Rectal smooth muscle tissue (tissue), 1 donor: Measurements from ENCODE around the gene ADAMTS18.

Source experiments
- H3K27ac ChIP-seq: one replicate; pipeline ENCODE4 v1.7.0; 2013; ENCODE audit warnings: low read depth, low read length, inconsistent platforms
- H3K27me3 ChIP-seq: one replicate; pipeline ENCODE4 v1.7.0; 2013; ENCODE audit warnings: low read length; ENCODE audit not compliant: control insufficient read depth, insufficient read depth
- H3K36me3 ChIP-seq: one replicate; pipeline ENCODE4 v1.7.0; 2013; ENCODE audit warnings: low read length; ENCODE audit not compliant: control insufficient read depth, insufficient read depth
- H3K4me1 ChIP-seq: one replicate; pipeline ENCODE4 v1.7.0; 2013; ENCODE audit warnings: low read length; ENCODE audit not compliant: control insufficient read depth, insufficient read depth
- H3K4me3 ChIP-seq: one replicate; pipeline ENCODE4 v1.7.0; 2013; ENCODE audit warnings: low read length
- H3K9ac ChIP-seq: one replicate; pipeline ENCODE4 v1.7.0; 2013; ENCODE audit warnings: low read length

Gene ADAMTS18

GRCh38 chr16:77375396-77375795 lies 59.4 kb downstream of the ADAMTS18 start:
- H3K9ac ChIP-seq: no peak overlapping the region
- H3K27me3 ChIP-seq: no peaks in the 10 kb centered on the region
- no peaks in the 10 kb centered on the region for H3K36me3 ChIP-seq
- no peak overlapping the region for H3K27ac ChIP-seq
- H3K4me1 ChIP-seq: no peaks in the 10 kb centered on the region
- H3K4me3 ChIP-seq: no peak overlapping the region

- Histone ChIP-seq H3K9ac (no peak overlapping the region), H3K4me3 (no peak overlapping the region), H3K4me1 (no peaks in the 10 kb centered on the region), H3K27me3 (no peaks in the 10 kb centered on the region), H3K27ac (no peak overlapping the region), H3K36me3 (no peaks in the 10 kb centered on the region)
These were observed 60.5 kb downstream of the ADAMTS18 start for GRCh38 chr16:77374384-77374783.

GRCh38 chr16:77373726-77374125 lies 61.1 kb downstream of the ADAMTS18 start:
- no peaks in the 10 kb centered on the region for H3K4me1 ChIP-seq
- H3K27ac ChIP-seq: no peak overlapping the region
- H3K9ac ChIP-seq: no peak overlapping the region
- H3K27me3 ChIP-seq: no peaks in the 10 kb centered on the region
- no peaks in the 10 kb centered on the region for H3K36me3 ChIP-seq
- no peak overlapping the region for H3K4me3 ChIP-seq

GRCh38 chr16:77364770-77365169 lies 70.1 kb downstream of the ADAMTS18 start:
- H3K4me1 ChIP-seq: no peaks in the 10 kb centered on the region
- no peaks in the 10 kb centered on the region for H3K27me3 ChIP-seq
- H3K36me3 ChIP-seq: no peaks in the 10 kb centered on the region
- H3K27ac ChIP-seq: no peak overlapping the region
- no peak overlapping the region for H3K9ac ChIP-seq
- no peak overlapping the region for H3K4me3 ChIP-seq

- Histone ChIP-seq H3K4me1 (no peaks in the 10 kb centered on the region), H3K4me3 (no peak overlapping the region), H3K27me3 (no peaks in the 10 kb centered on the region), H3K36me3 (no peaks in the 10 kb centered on the region), H3K27ac (no peak overlapping the region), H3K9ac (no peak overlapping the region)
These were observed 75.8 kb downstream of the ADAMTS18 start for GRCh38 chr16:77359065-77359502.

GRCh38 chr16:77353587-77354263 lies 81.1 kb downstream of the ADAMTS18 start:
- Histone ChIP-seq H3K4me3 (no peak overlapping the region), H3K27ac (no peak overlapping the region), H3K36me3 (no peaks in the 10 kb centered on the region), H3K9ac (no peak overlapping the region), H3K4me1 (peaks cover 5% of the 10 kb centered on the region), H3K27me3 (no peaks in the 10 kb centered on the region)

- Histone ChIP-seq H3K27me3 (no peaks in the 10 kb centered on the region), H3K9ac (no peak overlapping the region), H3K4me1 (no peaks in the 10 kb centered on the region), H3K27ac (no peak overlapping the region), H3K36me3 (no peaks in the 10 kb centered on the region), H3K4me3 (no peak overlapping the region)
These were observed 90.5 kb downstream of the ADAMTS18 start for GRCh38 chr16:77344341-77344740.

- Histone ChIP-seq H3K27ac (no peak overlapping the region), H3K27me3 (no peaks in the 10 kb centered on the region), H3K36me3 (no peaks in the 10 kb centered on the region), H3K9ac (no peak overlapping the region), H3K4me3 (no peak overlapping the region), H3K4me1 (no peaks in the 10 kb centered on the region)
These were observed 98.2 kb downstream of the ADAMTS18 start for GRCh38 chr16:77336637-77337036.

GRCh38 chr16:77335652-77336234 lies 99.1 kb downstream of the ADAMTS18 start:
- no peak overlapping the region for H3K27ac ChIP-seq
- no peaks in the 10 kb centered on the region for H3K27me3 ChIP-seq
- no peak overlapping the region for H3K9ac ChIP-seq
- no peaks in the 10 kb centered on the region for H3K36me3 ChIP-seq
- no peak overlapping the region for H3K4me3 ChIP-seq
- H3K4me1 ChIP-seq: no peaks in the 10 kb centered on the region

- Histone ChIP-seq H3K4me1 (no peaks in the 10 kb centered on the region), H3K36me3 (no peaks in the 10 kb centered on the region), H3K9ac (no peak overlapping the region), H3K27me3 (no peaks in the 10 kb centered on the region), H3K4me3 (no peak overlapping the region), H3K27ac (no peak overlapping the region)
These were observed 102.0 kb downstream of the ADAMTS18 start for GRCh38 chr16:77332792-77333191.

- Histone ChIP-seq H3K27me3 (no peaks in the 10 kb centered on the region), H3K4me3 (no peak overlapping the region), H3K9ac (no peak overlapping the region), H3K36me3 (no peaks in the 10 kb centered on the region), H3K27ac (no peak overlapping the region), H3K4me1 (no peaks in the 10 kb centered on the region)
These were observed 102.8 kb downstream of the ADAMTS18 start for GRCh38 chr16:77331802-77332586.

- Histone ChIP-seq H3K27me3 (no peaks in the 10 kb centered on the region), H3K4me1 (no peaks in the 10 kb centered on the region), H3K9ac (no peak overlapping the region), H3K4me3 (no peak overlapping the region), H3K27ac (no peak overlapping the region), H3K36me3 (no peaks in the 10 kb centered on the region)
These were observed 103.8 kb downstream of the ADAMTS18 start for GRCh38 chr16:77331043-77331442.
